Mucosa of stomach (tissue), 1 donor: ENCODE measurements around the gene SLC25A52.

ENCODE experiments used
- H3K27me3 ChIP-seq: one replicate; pipeline ENCODE4 v1.7.0; 2013; ENCODE audit warnings: mild to moderate bottlenecking, low read length; ENCODE audit not compliant: control insufficient read depth, insufficient read depth
- H3K36me3 ChIP-seq: one replicate; pipeline ENCODE4 v1.7.0; 2013; ENCODE audit warnings: low read length; ENCODE audit not compliant: control insufficient read depth, insufficient read depth
- H3K4me1 ChIP-seq: one replicate; pipeline ENCODE4 v1.7.0; 2013; ENCODE audit warnings: mild to moderate bottlenecking, low read length; ENCODE audit not compliant: control insufficient read depth, insufficient read depth
- H3K4me3 ChIP-seq: one replicate; pipeline ENCODE4 v1.7.0; 2013; ENCODE audit warnings: low read length
- H3K9ac ChIP-seq: one replicate; pipeline ENCODE4 v1.7.0; 2013; ENCODE audit warnings: mild to moderate bottlenecking, low read length, moderate library complexity
- H3K9me3 ChIP-seq: one replicate; pipeline ENCODE4 v1.7.0; 2013; ENCODE audit warnings: mild to moderate bottlenecking, low read length, moderate library complexity; ENCODE audit not compliant: control insufficient read depth
- donor health status: Pancreatic carcinoma.

SLC25A52 gene

DNA sequence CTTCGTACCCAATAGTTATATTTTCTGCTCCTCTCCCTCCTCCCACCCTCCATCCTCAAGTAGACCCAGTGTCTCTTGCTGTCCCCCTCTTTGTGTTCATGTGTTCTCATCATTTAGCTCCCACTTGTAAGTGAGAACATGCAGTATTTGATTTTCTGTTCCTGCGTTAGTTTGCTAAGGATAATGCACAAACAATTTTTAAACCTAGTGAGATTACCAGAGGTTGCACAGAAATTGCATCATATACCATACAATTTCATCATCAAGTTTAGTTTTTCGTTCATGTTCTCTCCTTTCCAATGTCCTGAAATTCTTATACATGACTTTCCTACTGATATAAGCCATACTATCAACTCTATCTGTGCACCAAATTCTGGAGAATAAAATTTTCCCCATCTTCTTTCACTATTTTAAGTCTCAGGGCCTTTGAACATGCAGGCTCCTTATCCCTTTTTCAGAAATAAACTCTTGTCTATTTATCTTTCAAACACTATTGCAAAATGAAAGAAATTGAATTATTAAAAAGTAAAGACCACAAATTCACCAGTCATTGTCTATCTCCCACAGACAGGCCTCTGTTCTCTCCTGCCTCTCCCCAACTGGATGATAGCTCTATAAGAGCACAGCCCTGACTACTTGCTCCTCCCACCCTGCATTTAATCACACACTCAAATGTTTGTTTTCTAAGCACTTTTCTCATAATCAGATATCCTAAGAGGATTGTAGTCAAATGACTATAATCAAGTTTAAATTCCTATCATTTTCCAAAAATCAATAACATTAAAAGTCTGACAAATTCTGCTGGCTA, 49.1 kb downstream of the SLC25A52 start:
- Histone ChIP-seq H3K9me3 (no peaks in the 10 kb centered on the region), H3K36me3 (no peaks in the 10 kb centered on the region), H3K27me3 (no peaks in the 10 kb centered on the region), H3K9ac (no peak overlapping the region), H3K4me1 (no peaks in the 10 kb centered on the region), H3K4me3 (no peak overlapping the region)

- Histone ChIP-seq H3K4me1 (no peaks in the 10 kb centered on the region), H3K4me3 (no peak overlapping the region), H3K9ac (no peak overlapping the region), H3K9me3 (no peaks in the 10 kb centered on the region), H3K27me3 (no peaks in the 10 kb centered on the region), H3K36me3 (no peaks in the 10 kb centered on the region)
Observed at GRCh38 chr18:31710826-31711225, 49.9 kb downstream of the SLC25A52 start.
